GM12878 (cell line): ENCODE results near the gene DUT.

ENCODE experiments used
- BCLAF1 ChIP-seq: fragments of 450-650 bp; IDR thresholded peaks from 2 replicates; pipeline ENCODE4 v1.6.1; 2017; ENCODE audit warnings: antibody characterized with exemption, mild to moderate bottlenecking, moderate library complexity
- CTCF ChIP-seq, 3 experiments: IDR thresholded peaks in 2 of 3; conservative IDR thresholded peaks in 1 of 3; 2 replicates each; pipeline ENCODE4 v1.5.1; 2011; ENCODE audit warnings: low read depth in 3 of 3, low read length in 3 of 3, mild to moderate bottlenecking in 3 of 3, control low read depth in 2 of 3, moderate library complexity in 2 of 3, inconsistent platforms in 1 of 3, mixed read lengths in 1 of 3; ENCODE audit not compliant: control insufficient read depth in 2 of 3, insufficient read depth in 1 of 3; ENCODE audit errors: extremely low read depth in 1 of 3
- EED ChIP-seq: sonication (generic); IDR thresholded peaks from 2 replicates; pipeline ENCODE4 v1.6.1; 2016; ENCODE audit warnings: antibody characterized with exemption, low read depth
- EP300 ChIP-seq, 2 experiments: fragments of 150-350 bp in 1 of 2; IDR thresholded peaks; 2 replicates each; pipeline ENCODE4 v1.6.1; 2011 to 2012; ENCODE audit warnings: low read depth in 2 of 2, low read length in 2 of 2, borderline replicate concordance in 1 of 2, improper control_type of control experiment in 1 of 2, inconsistent platforms in 1 of 2; ENCODE audit not compliant: control insufficient read depth in 1 of 2
- ESRRA ChIP-seq: IDR thresholded peaks from 2 replicates; pipeline ENCODE4 v1.6.1; 2012; ENCODE audit warnings: mild to moderate bottlenecking, low read length, improper control_type of control experiment
- JUND ChIP-seq: IDR thresholded peaks from 2 replicates; pipeline ENCODE4 v1.6.1; 2012; ENCODE audit warnings: low read depth, mild to moderate bottlenecking, low read length, improper control_type of control experiment, moderate library complexity
- MYC ChIP-seq: IDR thresholded peaks from 2 replicates; pipeline ENCODE4 v1.6.1; 2011; ENCODE audit warnings: mild to moderate bottlenecking, low read length, moderate library complexity, inconsistent platforms; ENCODE audit not compliant: insufficient read depth, insufficient replicate concordance, insufficient read length, severe bottlenecking
- POLR2A ChIP-seq: IDR thresholded peaks from 2 replicates; pipeline ENCODE4 v1.6.1; 2011; ENCODE audit warnings: low read depth, mild to moderate bottlenecking, low read length
- RAD21 ChIP-seq: IDR thresholded peaks from 2 replicates; pipeline ENCODE4 v1.6.1; 2011; ENCODE audit warnings: mild to moderate bottlenecking, low read depth, low read length, moderate library complexity; ENCODE audit not compliant: insufficient read depth
- TAF1 ChIP-seq: IDR thresholded peaks from 2 replicates; pipeline ENCODE4 v1.6.1; 2011; ENCODE audit warnings: mild to moderate bottlenecking, low read depth, low read length, borderline replicate concordance
- ZBED1 ChIP-seq: IDR thresholded peaks from 2 replicates; pipeline ENCODE4 v1.6.1; 2016; ENCODE audit warnings: borderline replicate concordance
- ZBTB33 ChIP-seq: fragments of 450-650 bp; IDR thresholded peaks from 2 replicates; pipeline ENCODE4 v1.6.1; 2017; ENCODE audit warnings: mild to moderate bottlenecking

- TF ChIP-seq EED: no peak
- no peak for TF ChIP-seq RAD21
- TF ChIP-seq ZBTB33: no peak
- TF ChIP-seq POLR2A: no peak
- no peak for TF ChIP-seq CTCF (IDR thresholded peaks at IDR 0.05 in 2 of 3, conservative IDR thresholded peaks at IDR 0.05 in 1 of 3; ENCODE audit: control insufficient read depth in 2 of 3, extremely low read depth in 1 of 3, insufficient read depth in 1 of 3, low read depth in 3 of 3, low read length in 3 of 3)
- no peak for TF ChIP-seq MYC
- TF ChIP-seq TAF1: no peak
- no peak for TF ChIP-seq BCLAF1
- no peak for TF ChIP-seq EP300 (IDR thresholded peaks at IDR 0.05; ENCODE audit: borderline replicate concordance in 1 of 2, control insufficient read depth in 1 of 2, low read depth in 2 of 2, low read length in 2 of 2)
- no peak for TF ChIP-seq JUND
- TF ChIP-seq ZBED1: no peak
- TF ChIP-seq ESRRA: no peak
These were observed 58.5 kb downstream of the DUT start for GRCh38 chr15:48389691-48390143.
